Measurements from ENCODE around the gene EFCAB6.

EFCAB6 gene

GRCh38 chr22:43566021-43566420 lies 246.1 kb downstream of the EFCAB6 start:
- no peak for DNase-seq

- DNase-seq = no peak
Observed at GRCh38 chr22:43564859-43565258, 247.2 kb downstream of the EFCAB6 start.

GRCh38 chr22:43563571-43563970 lies 248.5 kb downstream of the EFCAB6 start:
- no peak for DNase-seq

- DNase-seq = no peak
Observed at GRCh38 chr22:43562843-43563242, 249.3 kb downstream of the EFCAB6 start.

- no peak for DNase-seq
Observed at GRCh38 chr22:43561415-43562178, 250.5 kb downstream of the EFCAB6 start.

- no peak for DNase-seq
Observed at GRCh38 chr22:43560651-43561050, 251.5 kb downstream of the EFCAB6 start.

- DNase-seq = no peak
Observed at GRCh38 chr22:43555561-43556515, 256.3 kb downstream of the EFCAB6 start.

GRCh38 chr22:43554694-43555365 lies 257.3 kb downstream of the EFCAB6 start:
- no peak for DNase-seq

- no peak for DNase-seq
Observed at GRCh38 chr22:43554259-43554636, 257.9 kb downstream of the EFCAB6 start.

GRCh38 chr22:43553451-43554258 lies 258.4 kb downstream of the EFCAB6 start:
- no peak for DNase-seq

- DNase-seq = no peak
Observed at GRCh38 chr22:43550672-43551071, 261.4 kb downstream of the EFCAB6 start.

GRCh38 chr22:43550024-43550620 lies 262.0 kb downstream of the EFCAB6 start:
- DNase-seq = no peak

- DNase-seq = no peak
Observed at GRCh38 chr22:43546186-43546585, 265.9 kb downstream of the EFCAB6 start.

GRCh38 chr22:43544289-43544673 lies 267.8 kb downstream of the EFCAB6 start:
- DNase-seq = no peak

GRCh38 chr22:43543522-43544288 lies 268.4 kb downstream of the EFCAB6 start:
- no peak for DNase-seq

GRCh38 chr22:43542681-43543521 lies 269.2 kb downstream of the EFCAB6 start:
- no peak for DNase-seq

- no peak for DNase-seq
Observed at GRCh38 chr22:43541462-43542407, 270.4 kb downstream of the EFCAB6 start.

- DNase-seq = no peak
Observed at GRCh38 chr22:43541022-43541421, 271.1 kb downstream of the EFCAB6 start.

- DNase-seq = no peak
Observed at GRCh38 chr22:43540529-43540923, 271.6 kb downstream of the EFCAB6 start.
